HG02981 (cell line): Measurements from ENCODE around the gene TRMT10C.
A peak's percentile ranks its signal among the peaks of the same experiment; 100 is the strongest.
"Not testable (repeated sequence)": the region's sequence is repeated elsewhere in the genome, so short reads cannot be mapped to it uniquely, and the experiment has no call there.

Source experiments
- ATAC-seq: cut with Tn5 transposase; IDR thresholded peaks from one replicate; pipeline ENCODE4 v1.9.1; 2021; ENCODE audit warnings: mild to moderate bottlenecking, moderate library complexity; ENCODE audit not compliant: unreplicated experiment

TRMT10C gene

GRCh38 chr3:101548527-101549105 lies 13.1 kb upstream of the TRMT10C start:
- no peak for ATAC-seq

- no peak for ATAC-seq
Measured at GRCh38 chr3:101549473-101549872, 12.2 kb upstream of the TRMT10C start.

- ATAC-seq, result not testable (repeated sequence)
Measured at GRCh38 chr3:101551359-101552081, 10.1 kb upstream of the TRMT10C start.

GRCh38 chr3:101553381-101553780 lies 8.3 kb upstream of the TRMT10C start:
- not testable (repeated sequence) for ATAC-seq

GRCh38 chr3:101556064-101556463 lies 5.6 kb upstream of the TRMT10C start:
- ATAC-seq, result no peak

GRCh38 chr3:101567528-101568317 lies 6.1 kb downstream of the TRMT10C start:
- ATAC-seq, result no peak

- ATAC-seq, result no peak
Measured at GRCh38 chr3:101571028-101571895, 9.6 kb downstream of the TRMT10C start.

- peak; percentile 84 for ATAC-seq
Measured at GRCh38 chr3:101573449-101574387, 12.1 kb downstream of the TRMT10C start, which contains the start of gene PCNP. Gene PCNP, plus strand, starts transcription at chr3:101574180. Its CDS starts 36 bp downstream, at chr3:101574216.

GRCh38 chr3:101574388-101575112 lies 12.9 kb downstream of the TRMT10C start:
- ATAC-seq, result peak; percentile 38

GRCh38 chr3:101577286-101577685 lies 15.6 kb downstream of the TRMT10C start:
- ATAC-seq, result no peak

GRCh38 chr3:101588616-101589015 lies 26.9 kb downstream of the TRMT10C start:
- ATAC-seq, result no peak

- ATAC-seq, result no peak
Measured at GRCh38 chr3:101591071-101591470, 29.4 kb downstream of the TRMT10C start.

- ATAC-seq, result no peak
Measured at GRCh38 chr3:101602731-101603130, 41.1 kb downstream of the TRMT10C start.

GRCh38 chr3:101603184-101603583 lies 41.5 kb downstream of the TRMT10C start:
- ATAC-seq, result no peak

GRCh38 chr3:101605398-101605797 lies 43.7 kb downstream of the TRMT10C start:
- ATAC-seq, result not testable (repeated sequence)

- ATAC-seq, result no peak
Measured at GRCh38 chr3:101611023-101611422, 49.4 kb downstream of the TRMT10C start.

GRCh38 chr3:101613014-101613413 lies 51.3 kb downstream of the TRMT10C start:
- not testable (repeated sequence) for ATAC-seq

- no peak for ATAC-seq
Measured at GRCh38 chr3:101615525-101615924, 53.9 kb downstream of the TRMT10C start.
